ENCODE results near the gene DLEC1. TPM values are rescaled to one million over a fixed set of nuclear protein-coding genes. Genes with fewer than 3 reads are reported as not detected.
A peak's percentile ranks its signal among the peaks of the same experiment; 100 is the strongest.

The DLEC1 gene
- total and polyA plus RNA-seq, 2 donors (not counting 1 experiment from before 2014, with no cell fraction given), result 0.52 to 2.1 TPM

DNA sequence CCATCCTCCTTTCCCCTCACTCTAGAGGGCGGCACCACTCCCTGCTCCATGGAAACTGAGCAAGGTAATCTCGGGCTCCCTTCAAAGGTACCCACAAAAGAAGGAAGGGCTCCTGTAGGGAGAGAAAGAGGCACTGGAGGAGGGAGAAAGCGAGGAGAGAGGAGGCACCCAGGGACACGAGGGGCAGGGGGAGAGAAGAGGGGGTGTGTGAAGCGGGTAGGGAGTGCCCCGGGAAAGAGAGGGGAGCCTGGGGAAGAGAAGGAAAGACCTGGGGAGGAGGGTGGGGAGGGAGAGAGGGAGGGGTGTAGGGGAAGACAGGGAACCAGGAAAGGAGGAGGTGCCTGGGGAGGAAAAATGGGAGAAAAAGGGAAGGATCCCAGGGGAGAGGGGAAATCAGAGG is 47.9 kb upstream of the DLEC1 start:
- no peaks in the 10 kb centered on the region for H3K27me3 ChIP-seq (replicated peaks in 1 of 4; ENCODE audit: control extremely low read depth in 1 of 4, control insufficient read depth in 3 of 4, insufficient read depth in 4 of 4, low read length in 3 of 4)
- no peak overlapping the region for H3K27ac ChIP-seq (ENCODE audit: low read length in 2 of 2)
- H3K4me1 Mint-ChIP-seq, result peaks cover 26% of the 10 kb centered on the region
- TF ChIP-seq EZH2 (IDR thresholded peaks at IDR 0.05; ENCODE audit: borderline replicate concordance, insufficient read depth, low read depth, low read length, poor library complexity, severe bottlenecking), result no peak
- TF ChIP-seq, protein P1, sequence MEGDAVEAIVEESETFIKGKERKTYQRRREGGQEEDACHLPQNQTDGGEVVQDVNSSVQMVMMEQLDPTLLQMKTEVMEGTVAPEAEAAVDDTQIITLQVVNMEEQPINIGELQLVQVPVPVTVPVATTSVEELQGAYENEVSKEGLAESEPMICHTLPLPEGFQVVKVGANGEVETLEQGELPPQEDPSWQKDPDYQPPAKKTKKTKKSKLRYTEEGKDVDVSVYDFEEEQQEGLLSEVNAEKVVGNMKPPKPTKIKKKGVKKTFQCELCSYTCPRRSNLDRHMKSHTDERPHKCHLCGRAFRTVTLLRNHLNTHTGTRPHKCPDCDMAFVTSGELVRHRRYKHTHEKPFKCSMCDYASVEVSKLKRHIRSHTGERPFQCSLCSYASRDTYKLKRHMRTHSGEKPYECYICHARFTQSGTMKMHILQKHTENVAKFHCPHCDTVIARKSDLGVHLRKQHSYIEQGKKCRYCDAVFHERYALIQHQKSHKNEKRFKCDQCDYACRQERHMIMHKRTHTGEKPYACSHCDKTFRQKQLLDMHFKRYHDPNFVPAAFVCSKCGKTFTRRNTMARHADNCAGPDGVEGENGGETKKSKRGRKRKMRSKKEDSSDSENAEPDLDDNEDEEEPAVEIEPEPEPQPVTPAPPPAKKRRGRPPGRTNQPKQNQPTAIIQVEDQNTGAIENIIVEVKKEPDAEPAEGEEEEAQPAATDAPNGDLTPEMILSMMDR (IDR thresholded peaks at IDR 0.05), result no peak
- WGBS (ENCODE audit: insufficient coverage), result 74% methylated on average over 5 of the region's 6 CpGs
- H3K36me3 ChIP-seq (replicated peaks in 1 of 2; ENCODE audit: control extremely low read depth in 1 of 2, control insufficient read depth in 1 of 2, extremely low read depth in 1 of 2, insufficient read depth in 2 of 2, low read length in 1 of 2), result peaks cover 0 to under 1% of the 10 kb centered on the region in 2 experiments
- CTCF ChIA-PET, result no interaction called here
- no peak overlapping the region for H3K4me2 ChIP-seq (replicated peaks; ENCODE audit: low read depth, low read length, poor library complexity, severe bottlenecking)
- peaks cover 5% of the 10 kb centered on the region for H3K79me2 ChIP-seq (ENCODE audit: control insufficient read depth, insufficient read depth, low read length)
- H3K9me3 ChIP-seq (ENCODE audit: control extremely low read depth in 1 of 3, control insufficient read depth in 2 of 3, insufficient read depth in 1 of 3, low read length in 2 of 3), result no peaks in the 10 kb centered on the region
- H3K9ac ChIP-seq (ENCODE audit: low read length), result no peak overlapping the region
- no peak overlapping the region for H2AFZ ChIP-seq (ENCODE audit: insufficient read depth, low read depth, low read length, poor library complexity, severe bottlenecking)
- intact Hi-C loops (cut with micrococcal nuclease), result no loop called here
- ATAC-seq (ENCODE audit: low read depth) (no peak), DNase-seq (no peak)
- H3K27ac Mint-ChIP-seq, result no peak overlapping the region
- no peak overlapping the region for H3K4me3 Mint-ChIP-seq
- POLR2A ChIA-PET, result no interaction called here
- H3K4me1 ChIP-seq (ENCODE audit: control insufficient read depth in 2 of 2, insufficient read depth in 2 of 2, low read length in 2 of 2), result peaks cover 16 to 20% of the 10 kb centered on the region in 2 donors
- no peaks in the 10 kb centered on the region for H4K20me1 ChIP-seq (ENCODE audit: control insufficient read depth, insufficient read depth, low read length, poor library complexity, severe bottlenecking)
- H3K27me3 Mint-ChIP-seq, result no peaks in the 10 kb centered on the region
- no peaks in the 10 kb centered on the region for H3K9me3 Mint-ChIP-seq (ENCODE audit: insufficient read depth)
- H3K4me3 ChIP-seq (ENCODE audit: control extremely low read depth in 1 of 5, extremely low read depth in 1 of 5, insufficient read depth in 1 of 5, low read depth in 2 of 5, low read length in 4 of 5), result no peak overlapping the region

- Histone ChIP-seq H3K9ac (ENCODE audit: low read length) (no peak overlapping the region), H3K79me2 (ENCODE audit: control insufficient read depth, insufficient read depth, low read length) (peaks cover 6% of the 10 kb centered on the region), H4K20me1 (ENCODE audit: control insufficient read depth, insufficient read depth, low read length, poor library complexity, severe bottlenecking) (no peaks in the 10 kb centered on the region), H3K4me1 (ENCODE audit: control insufficient read depth in 2 of 2, insufficient read depth in 2 of 2, low read length in 2 of 2) (peaks cover 17 to 23% of the 10 kb centered on the region in 2 donors), H3K27me3 (replicated peaks in 1 of 4; ENCODE audit: control extremely low read depth in 1 of 4, control insufficient read depth in 3 of 4, insufficient read depth in 4 of 4, low read length in 3 of 4) (no peaks in the 10 kb centered on the region), H3K27ac (ENCODE audit: low read length in 2 of 2) (no peak overlapping the region), H3K9me3 (ENCODE audit: control extremely low read depth in 1 of 3, control insufficient read depth in 2 of 3, insufficient read depth in 1 of 3, low read length in 2 of 3) (peaks cover 0 to under 1% (median 0%) of the 10 kb centered on the region in 3 donors), H3K4me2 (replicated peaks; ENCODE audit: low read depth, low read length, poor library complexity, severe bottlenecking) (no peak overlapping the region), H2AFZ (ENCODE audit: insufficient read depth, low read depth, low read length, poor library complexity, severe bottlenecking) (peak overlapping the region; percentile 21), H3K4me3 (ENCODE audit: control extremely low read depth in 1 of 5, extremely low read depth in 1 of 5, insufficient read depth in 1 of 5, low read depth in 2 of 5, low read length in 4 of 5) (no peak overlapping the region), H3K36me3 (replicated peaks in 1 of 2; ENCODE audit: control extremely low read depth in 1 of 2, control insufficient read depth in 1 of 2, extremely low read depth in 1 of 2, insufficient read depth in 2 of 2, low read length in 1 of 2) (peaks cover 0 to 6% of the 10 kb centered on the region in 2 experiments)
- peak overlapping the region; percentile 32 for H3K4me3 Mint-ChIP-seq
- CTCF ChIA-PET, result no interaction called here
- no peaks in the 10 kb centered on the region for H3K9me3 Mint-ChIP-seq (ENCODE audit: insufficient read depth)
- ATAC-seq (ENCODE audit: low read depth) (no peak), DNase-seq (peak; percentile 5)
- no peaks in the 10 kb centered on the region for H3K27me3 Mint-ChIP-seq
- POLR2A ChIA-PET, result no interaction called here
- intact Hi-C loops (cut with micrococcal nuclease), result loop anchor here (2.0 kb wide), 1 partner anchor 505 kb away; the partner anchor contains the start of gene EXOG
- 100% methylated on average over 7 of the region's 7 CpGs for WGBS (ENCODE audit: insufficient coverage)
- peak overlapping the region; percentile 26 for H3K27ac Mint-ChIP-seq
- H3K4me1 Mint-ChIP-seq, result peaks cover 32% of the 10 kb centered on the region
- TF ChIP-seq, protein P1 (IDR thresholded peaks at IDR 0.05), result no peak
- no peak for TF ChIP-seq EZH2 (IDR thresholded peaks at IDR 0.05; ENCODE audit: borderline replicate concordance, insufficient read depth, low read depth, low read length, poor library complexity, severe bottlenecking)
These were observed 47.2 kb upstream of the DLEC1 start for GRCh38 chr3:37991823-37992222.

All from B cell (primary cell).